HL-60 (cell line): ENCODE data around the gene TRIM9.

Experiments
- CTCF ChIP-seq: IDR thresholded peaks from one replicate; pipeline ENCODE4 v1.5.1; 2011; ENCODE audit warnings: low read length, control low read depth, inconsistent platforms; ENCODE audit not compliant: insufficient read depth
- GABPA ChIP-seq: IDR thresholded peaks from 2 replicates; pipeline ENCODE4 v1.6.1; 2012; ENCODE audit warnings: low read depth
- POLR2AphosphoS5 ChIP-seq: IDR thresholded peaks from 2 replicates; pipeline ENCODE4 v1.6.1; 2012; ENCODE audit warnings: low read depth
- SPI1 ChIP-seq: IDR thresholded peaks from 2 replicates; pipeline ENCODE4 v1.6.1; 2012; ENCODE audit warnings: low read depth, mild to moderate bottlenecking, borderline replicate concordance
- TF ChIP-seq, protein P1 (sequence below): IDR thresholded peaks from 2 replicates; pipeline ENCODE4 v1.6.1; 2012; ENCODE audit warnings: low read depth; ENCODE audit not compliant: insufficient replicate concordance

GRCh38 chr14:50967103-50967502 is 127.8 kb downstream of the TRIM9 start:
- TF ChIP-seq CTCF (no peak), POLR2AphosphoS5 (no peak), GABPA (no peak), SPI1 (no peak)
- TF ChIP-seq, protein P1, sequence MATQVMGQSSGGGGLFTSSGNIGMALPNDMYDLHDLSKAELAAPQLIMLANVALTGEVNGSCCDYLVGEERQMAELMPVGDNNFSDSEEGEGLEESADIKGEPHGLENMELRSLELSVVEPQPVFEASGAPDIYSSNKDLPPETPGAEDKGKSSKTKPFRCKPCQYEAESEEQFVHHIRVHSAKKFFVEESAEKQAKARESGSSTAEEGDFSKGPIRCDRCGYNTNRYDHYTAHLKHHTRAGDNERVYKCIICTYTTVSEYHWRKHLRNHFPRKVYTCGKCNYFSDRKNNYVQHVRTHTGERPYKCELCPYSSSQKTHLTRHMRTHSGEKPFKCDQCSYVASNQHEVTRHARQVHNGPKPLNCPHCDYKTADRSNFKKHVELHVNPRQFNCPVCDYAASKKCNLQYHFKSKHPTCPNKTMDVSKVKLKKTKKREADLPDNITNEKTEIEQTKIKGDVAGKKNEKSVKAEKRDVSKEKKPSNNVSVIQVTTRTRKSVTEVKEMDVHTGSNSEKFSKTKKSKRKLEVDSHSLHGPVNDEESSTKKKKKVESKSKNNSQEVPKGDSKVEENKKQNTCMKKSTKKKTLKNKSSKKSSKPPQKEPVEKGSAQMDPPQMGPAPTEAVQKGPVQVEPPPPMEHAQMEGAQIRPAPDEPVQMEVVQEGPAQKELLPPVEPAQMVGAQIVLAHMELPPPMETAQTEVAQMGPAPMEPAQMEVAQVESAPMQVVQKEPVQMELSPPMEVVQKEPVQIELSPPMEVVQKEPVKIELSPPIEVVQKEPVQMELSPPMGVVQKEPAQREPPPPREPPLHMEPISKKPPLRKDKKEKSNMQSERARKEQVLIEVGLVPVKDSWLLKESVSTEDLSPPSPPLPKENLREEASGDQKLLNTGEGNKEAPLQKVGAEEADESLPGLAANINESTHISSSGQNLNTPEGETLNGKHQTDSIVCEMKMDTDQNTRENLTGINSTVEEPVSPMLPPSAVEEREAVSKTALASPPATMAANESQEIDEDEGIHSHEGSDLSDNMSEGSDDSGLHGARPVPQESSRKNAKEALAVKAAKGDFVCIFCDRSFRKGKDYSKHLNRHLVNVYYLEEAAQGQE, result no peak
